ENCODE measurements around the gene PLA2G2C.

DNA sequence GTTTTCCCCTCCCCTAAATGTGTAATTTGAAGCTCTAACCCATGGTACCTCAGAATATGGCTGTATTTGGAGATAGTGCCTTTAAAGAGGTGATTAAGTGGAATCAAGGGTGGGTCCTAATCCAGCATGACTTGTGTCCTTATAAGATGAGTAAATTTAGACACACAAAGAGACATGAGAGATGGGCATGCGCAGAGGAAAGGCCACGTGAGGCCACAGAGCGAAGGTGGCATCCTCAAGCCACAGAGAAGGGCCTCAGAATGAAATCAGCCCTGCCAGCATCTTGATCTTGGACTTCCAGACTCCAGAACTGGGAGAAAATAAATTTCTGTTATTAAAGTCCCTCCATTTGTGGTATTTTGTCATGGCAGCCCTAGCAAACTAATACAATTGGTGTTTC is 50.1 kb downstream of the PLA2G2C start:
- TF ChIP-seq, protein P1, sequence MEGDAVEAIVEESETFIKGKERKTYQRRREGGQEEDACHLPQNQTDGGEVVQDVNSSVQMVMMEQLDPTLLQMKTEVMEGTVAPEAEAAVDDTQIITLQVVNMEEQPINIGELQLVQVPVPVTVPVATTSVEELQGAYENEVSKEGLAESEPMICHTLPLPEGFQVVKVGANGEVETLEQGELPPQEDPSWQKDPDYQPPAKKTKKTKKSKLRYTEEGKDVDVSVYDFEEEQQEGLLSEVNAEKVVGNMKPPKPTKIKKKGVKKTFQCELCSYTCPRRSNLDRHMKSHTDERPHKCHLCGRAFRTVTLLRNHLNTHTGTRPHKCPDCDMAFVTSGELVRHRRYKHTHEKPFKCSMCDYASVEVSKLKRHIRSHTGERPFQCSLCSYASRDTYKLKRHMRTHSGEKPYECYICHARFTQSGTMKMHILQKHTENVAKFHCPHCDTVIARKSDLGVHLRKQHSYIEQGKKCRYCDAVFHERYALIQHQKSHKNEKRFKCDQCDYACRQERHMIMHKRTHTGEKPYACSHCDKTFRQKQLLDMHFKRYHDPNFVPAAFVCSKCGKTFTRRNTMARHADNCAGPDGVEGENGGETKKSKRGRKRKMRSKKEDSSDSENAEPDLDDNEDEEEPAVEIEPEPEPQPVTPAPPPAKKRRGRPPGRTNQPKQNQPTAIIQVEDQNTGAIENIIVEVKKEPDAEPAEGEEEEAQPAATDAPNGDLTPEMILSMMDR (IDR thresholded peaks at IDR 0.05) = no peak
- no peak for TF ChIP-seq POLR2AphosphoS5 (IDR thresholded peaks at IDR 0.05)
